Parathyroid adenoma (tissue), 2 donors: Measurements from ENCODE around the gene PRKCA.

Experiments
- H2AFZ ChIP-seq: fragments of 300-600 bp; sonication (generic); one replicate; pipeline ENCODE4 v1.7.0; 2017; ENCODE audit warnings: antibody characterized with exemption, mild to moderate bottlenecking
- H3K27ac ChIP-seq: fragments of 300-600 bp; sonication (generic); one replicate; pipeline ENCODE4 v1.7.0; 2017
- H3K27me3 ChIP-seq: fragments of 300-600 bp; sonication (generic); one replicate; pipeline ENCODE4 v1.7.0; 2017; ENCODE audit warnings: low read length; ENCODE audit not compliant: control insufficient read depth, insufficient read depth
- H3K36me3 ChIP-seq: fragments of 300-600 bp; sonication (generic); one replicate; pipeline ENCODE4 v1.7.0; 2017; ENCODE audit warnings: low read length; ENCODE audit not compliant: control insufficient read depth, insufficient read depth
- H3K4me1 ChIP-seq: fragments of 300-600 bp; sonication (generic); one replicate; pipeline ENCODE4 v1.7.0; 2017; ENCODE audit warnings: control low read depth
- H3K4me2 ChIP-seq: fragments of 300-600 bp; sonication (generic); one replicate; pipeline ENCODE4 v1.7.0; 2017; ENCODE audit warnings: low read length
- H3K4me3 ChIP-seq: fragments of 300-600 bp; sonication (generic); one replicate; pipeline ENCODE4 v1.7.0; 2017; ENCODE audit warnings: low read depth, low read length
- H3K79me2 ChIP-seq: fragments of 300-600 bp; sonication (generic); one replicate; pipeline ENCODE4 v1.7.0; 2017; ENCODE audit warnings: control low read depth
- H3K9ac ChIP-seq: fragments of 300-600 bp; sonication (generic); one replicate; pipeline ENCODE4 v1.7.0; 2017; ENCODE audit warnings: mild to moderate bottlenecking
- H3K9me3 ChIP-seq: fragments of 300-600 bp; sonication (generic); one replicate; pipeline ENCODE4 v1.7.0; 2017; ENCODE audit warnings: low read length; ENCODE audit not compliant: control insufficient read depth
- CTCF ChIP-seq: fragments of 300-600 bp; sonication (generic); IDR thresholded peaks from one replicate; pipeline ENCODE4 v1.7.0; 2017; ENCODE audit warnings: antibody characterized with exemption, mild to moderate bottlenecking
- donor health status: primary hyperparathyroidism.

PRKCA gene

GRCh38 chr17:66578781-66579489 lies 276.5 kb downstream of the PRKCA start:
- Histone ChIP-seq H3K79me2 (no peaks in the 10 kb centered on the region), H3K4me2 (no peak overlapping the region), H3K27me3 (no peaks in the 10 kb centered on the region), H3K36me3 (no peaks in the 10 kb centered on the region), H2AFZ (no peak overlapping the region), H3K27ac (no peak overlapping the region), H3K9ac (no peak overlapping the region), H3K4me1 (peaks cover 3% of the 10 kb centered on the region), H3K4me3 (no peak overlapping the region), H3K9me3 (no peaks in the 10 kb centered on the region)
- no peak for TF ChIP-seq CTCF

DNA sequence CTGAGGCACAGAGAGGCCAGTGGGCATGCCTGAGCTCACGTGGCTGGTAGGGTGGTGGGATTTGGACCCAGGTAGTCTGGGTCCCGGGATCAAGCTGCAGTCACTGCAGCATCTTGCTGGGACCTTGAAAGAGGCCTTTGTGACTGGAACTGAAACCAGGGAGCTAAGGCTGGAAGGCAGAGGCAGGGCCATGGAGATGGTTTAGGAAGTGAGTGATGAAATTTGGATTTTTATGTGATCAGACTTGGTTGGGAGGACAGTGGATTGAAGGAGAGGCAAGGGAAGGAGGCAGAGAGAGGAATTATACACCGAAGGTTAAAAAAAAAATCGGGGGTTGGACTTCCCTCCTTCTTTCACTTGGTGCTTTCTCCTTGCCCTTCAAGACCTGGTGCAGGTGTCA lies 277.1 kb downstream of the PRKCA start:
- H2AFZ ChIP-seq = no peak overlapping the region
- no peaks in the 10 kb centered on the region for H3K9me3 ChIP-seq
- H3K4me3 ChIP-seq = no peak overlapping the region
- H3K27ac ChIP-seq = no peak overlapping the region
- H3K36me3 ChIP-seq = no peaks in the 10 kb centered on the region
- no peaks in the 10 kb centered on the region for H3K27me3 ChIP-seq
- no peak for TF ChIP-seq CTCF
- H3K9ac ChIP-seq = no peak overlapping the region
- no peaks in the 10 kb centered on the region for H3K79me2 ChIP-seq
- no peak overlapping the region for H3K4me2 ChIP-seq
- peaks cover 3% of the 10 kb centered on the region for H3K4me1 ChIP-seq

GRCh38 chr17:66580184-66580955 lies 278.0 kb downstream of the PRKCA start:
- Histone ChIP-seq H3K4me1 (peaks cover 3% of the 10 kb centered on the region), H3K9ac (no peak overlapping the region), H3K36me3 (no peaks in the 10 kb centered on the region), H3K79me2 (no peaks in the 10 kb centered on the region), H3K27me3 (no peaks in the 10 kb centered on the region), H3K4me3 (no peak overlapping the region), H3K9me3 (no peaks in the 10 kb centered on the region), H3K4me2 (no peak overlapping the region), H2AFZ (no peak overlapping the region), H3K27ac (no peak overlapping the region)
- TF ChIP-seq CTCF = no peak

- Histone ChIP-seq H3K9me3 (no peaks in the 10 kb centered on the region), H3K27ac (no peak overlapping the region), H3K4me1 (peaks cover 3% of the 10 kb centered on the region), H3K79me2 (no peaks in the 10 kb centered on the region), H3K36me3 (no peaks in the 10 kb centered on the region), H3K9ac (no peak overlapping the region), H3K4me3 (no peak overlapping the region), H3K27me3 (no peaks in the 10 kb centered on the region), H2AFZ (no peak overlapping the region), H3K4me2 (no peak overlapping the region)
- TF ChIP-seq CTCF = no peak
Measured at GRCh38 chr17:66580956-66581391, 278.6 kb downstream of the PRKCA start.
